ENCODE data around the gene CEP85L.

CEP85L gene

DNA sequence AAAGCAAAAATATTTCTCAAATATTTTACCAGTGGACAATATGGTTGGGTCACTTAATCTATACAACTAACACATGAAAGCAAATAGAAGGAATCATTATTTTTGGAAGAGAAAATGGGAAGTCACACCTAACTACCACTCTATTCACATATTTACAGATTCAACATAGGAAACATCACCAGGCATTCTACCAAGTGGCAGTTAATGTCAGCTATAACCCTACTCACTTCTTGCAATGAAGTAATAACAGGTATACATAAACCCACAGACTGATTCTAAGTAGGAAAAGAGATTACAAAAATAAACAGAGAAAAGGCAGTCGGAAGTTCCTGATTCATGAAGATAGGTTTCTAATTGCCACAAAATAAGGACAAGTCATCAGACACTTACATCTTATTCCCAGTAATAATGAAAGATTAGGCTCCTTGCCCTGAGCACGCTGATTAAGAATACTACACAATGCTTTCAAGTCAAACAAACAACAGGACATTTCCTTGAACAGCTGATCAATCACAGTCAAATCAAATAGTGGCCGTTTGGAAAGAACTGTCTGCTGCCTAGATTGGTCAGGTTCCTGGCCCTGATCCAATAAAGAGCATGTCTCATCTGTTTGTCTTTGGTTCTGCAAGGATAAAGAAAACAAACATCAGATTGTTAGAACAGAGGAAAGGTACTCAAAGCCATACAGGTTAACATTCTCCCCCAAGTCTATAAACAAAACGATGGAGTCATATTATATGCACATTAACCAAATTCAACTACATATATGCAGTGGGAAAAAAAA is 182.5 kb downstream of the CEP85L start:
- Histone ChIP-seq H3K4me3 (replicated peaks; ENCODE audit: insufficient read depth, low read length) (no peak overlapping the region), H3K27me3 (ENCODE audit: insufficient read depth, poor library complexity, severe bottlenecking) (no peaks in the 10 kb centered on the region), H3K27ac (replicated peaks) (no peak overlapping the region)
- DNase-seq (ENCODE audit: low read depth in 1 of 2, low spot score in 1 of 2), result no peak
- TF ChIP-seq POLR2AphosphoS5 (IDR thresholded peaks at IDR 0.05; ENCODE audit: low read depth) (no peak), CTCF (IDR thresholded peaks at IDR 0.05; ENCODE audit: insufficient read depth, low read length) (no peak), SPI1 (IDR thresholded peaks at IDR 0.05; ENCODE audit: borderline replicate concordance, low read depth) (no peak), GABPA (IDR thresholded peaks at IDR 0.05; ENCODE audit: low read depth) (no peak), REST (IDR thresholded peaks at IDR 0.05; ENCODE audit: insufficient replicate concordance, low read depth) (no peak)

DNA sequence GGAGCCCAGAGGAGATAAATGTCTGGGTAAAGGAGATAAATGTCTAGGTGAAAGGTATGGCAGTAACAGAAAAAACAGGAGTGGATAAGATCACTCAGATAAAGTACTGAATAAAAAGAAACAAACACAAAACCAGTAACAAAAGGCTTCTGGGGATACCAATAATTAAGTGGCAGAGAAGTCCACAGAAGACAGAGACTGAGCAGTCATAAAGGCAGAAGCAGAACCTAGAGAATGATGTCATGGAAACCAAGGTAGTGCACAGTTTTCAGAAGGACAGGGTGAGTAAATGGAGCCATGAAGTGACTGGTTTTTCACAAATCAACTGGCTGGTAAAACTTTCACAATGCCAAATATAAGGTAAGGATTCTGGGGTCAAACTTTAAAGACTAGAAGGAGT is 184.2 kb downstream of the CEP85L start:
- no peak for TF ChIP-seq CTCF (IDR thresholded peaks at IDR 0.05; ENCODE audit: insufficient read depth, low read length)
- no peak for TF ChIP-seq POLR2AphosphoS5 (IDR thresholded peaks at IDR 0.05; ENCODE audit: low read depth)
- TF ChIP-seq REST (IDR thresholded peaks at IDR 0.05; ENCODE audit: insufficient replicate concordance, low read depth), result no peak
- no peak for TF ChIP-seq SPI1 (IDR thresholded peaks at IDR 0.05; ENCODE audit: borderline replicate concordance, low read depth)
- TF ChIP-seq GABPA (IDR thresholded peaks at IDR 0.05; ENCODE audit: low read depth), result no peak
- DNase-seq (ENCODE audit: low read depth in 1 of 2, low spot score in 1 of 2), result no peak
- Histone ChIP-seq H3K4me3 (replicated peaks; ENCODE audit: insufficient read depth, low read length) (no peak overlapping the region), H3K27me3 (ENCODE audit: insufficient read depth, poor library complexity, severe bottlenecking) (no peaks in the 10 kb centered on the region), H3K27ac (replicated peaks) (no peak overlapping the region)

- no peak for DNase-seq (ENCODE audit: low read depth in 1 of 2, low spot score in 1 of 2)
Observed at GRCh38 chr6:118464620-118465019, 186.8 kb downstream of the CEP85L start.

More at GRCh38 chr6:118464620-118465019, 186.8 kb downstream of the CEP85L start:
- H3K27ac ChIP-seq (replicated peaks), result no peak overlapping the region
- TF ChIP-seq SPI1 (IDR thresholded peaks at IDR 0.05; ENCODE audit: borderline replicate concordance, low read depth) (no peak), REST (IDR thresholded peaks at IDR 0.05; ENCODE audit: insufficient replicate concordance, low read depth) (no peak), GABPA (IDR thresholded peaks at IDR 0.05; ENCODE audit: low read depth) (no peak), CTCF (IDR thresholded peaks at IDR 0.05; ENCODE audit: insufficient read depth, low read length) (no peak), POLR2AphosphoS5 (IDR thresholded peaks at IDR 0.05; ENCODE audit: low read depth) (no peak)
- H3K4me3 ChIP-seq (replicated peaks; ENCODE audit: insufficient read depth, low read length), result no peak overlapping the region
- no peaks in the 10 kb centered on the region for H3K27me3 ChIP-seq (ENCODE audit: insufficient read depth, poor library complexity, severe bottlenecking)
